Measurements from ENCODE around the gene DMRTB1.

Gene DMRTB1

DNA sequence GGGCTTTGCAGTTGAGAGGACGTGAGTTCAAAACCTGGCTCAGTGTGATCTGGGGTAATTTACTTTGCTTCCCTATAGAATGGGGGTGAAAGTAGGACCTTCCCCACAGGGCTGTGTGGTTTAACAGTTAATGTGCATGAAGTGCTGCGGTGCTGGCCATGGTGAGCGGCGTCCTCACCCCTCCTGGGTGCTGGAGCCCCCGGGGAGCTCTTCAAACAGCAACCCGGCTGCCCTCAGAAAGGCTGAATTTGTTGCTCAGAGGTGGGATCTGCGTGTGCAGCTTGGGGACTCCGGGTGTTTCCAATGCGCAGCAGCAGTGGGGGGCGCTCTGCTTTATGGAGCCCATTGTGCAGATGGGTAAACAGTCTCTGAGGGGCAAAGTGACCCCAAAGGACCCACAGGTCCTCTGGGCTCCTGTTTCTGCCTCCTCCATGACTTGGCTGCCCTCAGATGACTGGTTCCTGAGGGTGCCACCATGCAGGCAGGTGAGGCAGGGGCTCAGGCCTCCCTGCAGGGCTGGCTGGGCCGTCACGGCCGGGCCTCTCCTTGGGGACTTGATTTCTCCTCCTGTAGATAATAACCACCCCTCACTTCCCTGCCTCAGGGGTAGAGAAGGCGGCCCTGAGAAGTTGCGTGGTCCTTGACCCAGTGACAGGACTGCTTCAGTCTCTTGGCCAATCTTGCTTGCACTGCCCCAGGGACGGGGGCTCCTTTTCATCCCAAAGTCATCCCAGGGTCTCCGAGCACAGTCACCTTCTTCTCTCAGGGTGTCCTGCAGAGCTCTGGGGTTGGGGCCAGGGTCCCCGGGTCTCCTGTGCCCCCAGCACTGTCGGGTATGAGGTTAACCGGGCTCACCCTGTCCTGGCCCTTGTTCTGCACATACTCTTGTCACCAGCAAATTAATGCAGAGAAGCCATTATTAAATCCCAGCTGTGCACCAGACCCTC is 40.3 kb downstream of the DMRTB1 start:
- TF ChIP-seq CTCF (IDR thresholded peaks at IDR 0.05), result no peak

- no peak for TF ChIP-seq CTCF (IDR thresholded peaks at IDR 0.05)
These were observed 41.2 kb downstream of the DMRTB1 start for GRCh38 chr1:53500204-53501064.

DNA sequence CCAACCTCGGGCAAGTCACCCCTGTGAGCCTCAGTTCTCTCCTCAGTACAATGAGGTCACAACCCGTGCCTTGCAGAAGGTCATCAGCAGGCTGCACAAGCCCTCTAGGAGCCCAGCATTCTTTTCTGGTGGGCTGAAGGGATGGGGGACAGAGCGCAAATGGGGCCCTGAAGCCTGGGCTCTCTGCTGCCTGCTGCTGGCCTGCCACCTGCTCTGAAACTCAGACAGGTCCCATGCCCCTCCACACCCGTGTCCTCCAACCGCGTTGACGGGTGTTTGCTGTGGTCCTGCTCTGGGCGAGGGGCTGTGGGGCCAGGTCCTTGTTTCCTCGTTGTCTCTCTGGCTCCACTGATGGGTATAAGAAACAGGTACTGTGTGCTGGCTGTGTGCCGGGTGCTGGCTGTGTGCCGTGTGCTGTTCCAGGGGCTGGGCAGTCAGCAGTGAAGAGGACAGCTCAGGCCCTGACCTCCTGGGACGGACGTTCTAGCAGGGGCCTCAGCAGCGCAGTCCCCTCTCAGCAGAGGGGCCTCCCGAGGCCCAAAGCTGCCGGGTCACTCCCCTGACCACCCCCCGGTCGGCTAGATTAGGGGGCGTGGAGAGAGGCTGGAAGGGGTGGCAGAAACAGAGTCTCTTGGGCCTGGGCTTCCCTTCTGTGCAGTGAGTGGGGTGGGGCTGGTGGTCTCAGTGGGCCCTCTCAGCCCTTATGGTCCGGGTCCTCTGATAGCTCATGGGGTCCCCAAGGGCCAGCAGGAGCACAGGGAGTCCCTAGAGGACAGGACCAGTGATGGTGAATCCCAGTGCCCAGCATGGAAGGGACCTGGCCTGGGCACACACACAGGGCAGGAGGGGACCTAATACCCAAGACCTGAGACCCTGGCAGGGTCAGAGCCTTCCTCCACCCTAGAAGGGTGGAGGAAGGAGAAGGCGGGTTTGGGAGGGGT is 42.1 kb downstream of the DMRTB1 start:
- TF ChIP-seq CTCF (IDR thresholded peaks at IDR 0.05), result no peak

DNA sequence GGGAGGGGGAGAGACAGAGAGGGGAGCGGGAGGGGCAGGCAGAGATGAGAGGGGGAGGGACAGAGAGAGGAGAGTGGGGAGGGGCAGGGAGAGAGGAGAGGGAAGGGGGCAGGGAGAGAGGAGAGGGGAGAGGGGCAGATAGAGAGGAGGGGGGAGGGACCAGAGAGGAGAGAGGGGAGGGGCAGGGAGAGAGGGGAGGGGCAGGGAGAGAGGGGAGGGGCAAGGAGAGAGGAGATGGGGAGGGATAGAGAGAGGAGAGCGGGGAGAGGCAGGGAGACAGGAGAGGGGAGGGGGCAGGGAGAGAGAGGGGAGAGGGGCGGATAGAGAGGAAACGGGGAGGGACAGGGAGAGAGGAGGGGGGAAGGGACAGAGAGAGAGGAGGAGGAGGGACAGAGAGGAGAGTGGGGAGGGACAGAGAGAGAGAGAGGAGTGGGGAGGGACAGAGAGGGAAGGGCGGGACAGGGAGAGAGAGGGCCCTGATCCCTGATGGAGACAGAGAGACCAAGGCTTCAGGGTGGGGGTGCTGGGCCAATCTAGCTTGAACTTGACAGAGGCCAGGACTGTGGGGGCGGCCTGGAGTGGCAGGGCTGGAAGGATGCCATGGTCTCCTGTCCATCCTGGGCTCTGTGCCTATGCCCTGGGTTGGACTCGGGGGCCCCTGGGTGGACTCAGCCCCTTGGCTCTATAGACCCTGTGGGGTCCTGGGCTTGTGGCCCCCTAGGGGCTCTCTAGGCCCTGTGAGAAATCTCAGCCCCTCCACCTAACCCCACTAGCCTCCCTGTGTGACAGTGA is 43.6 kb downstream of the DMRTB1 start:
- TF ChIP-seq CTCF (IDR thresholded peaks at IDR 0.05), result no peak

DNA sequence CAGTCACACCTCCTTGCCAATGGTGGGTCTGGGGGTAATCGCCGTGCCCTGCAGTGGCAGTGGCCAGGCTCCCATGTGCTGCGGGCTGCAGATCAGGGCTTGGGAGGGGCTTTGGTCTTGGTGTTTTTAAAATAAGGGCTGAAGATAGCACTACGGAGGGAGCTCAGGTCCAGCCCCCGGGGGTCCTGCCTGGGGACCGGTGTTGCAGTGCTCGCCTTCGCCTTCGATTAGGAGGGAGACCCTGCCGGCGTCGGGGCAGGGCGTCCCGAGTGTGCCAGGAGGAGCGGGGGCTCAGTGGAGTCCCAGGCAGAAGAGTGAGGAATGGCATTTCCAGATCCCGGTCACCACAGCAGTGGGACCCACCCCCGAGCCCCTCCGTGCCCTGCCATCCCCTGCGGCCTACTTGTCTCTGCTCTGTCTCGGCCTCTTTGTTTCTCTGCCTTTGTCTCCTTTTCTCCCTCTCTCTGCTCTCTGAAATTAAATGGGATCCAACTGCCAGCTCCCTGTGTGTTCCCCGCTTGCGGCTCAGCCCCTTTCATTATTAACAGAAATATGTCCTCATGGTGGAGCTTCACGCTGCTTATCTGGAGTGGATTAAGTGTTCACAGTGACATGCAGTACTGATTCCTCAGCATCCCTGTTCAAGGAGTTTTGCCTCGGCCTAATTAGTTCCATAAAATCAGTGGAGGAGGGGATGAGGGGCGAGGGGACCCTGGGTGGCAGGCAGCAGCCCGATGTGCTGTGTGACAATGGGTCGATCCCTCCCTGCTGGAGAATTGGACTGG is 44.4 kb downstream of the DMRTB1 start:
- TF ChIP-seq CTCF (IDR thresholded peaks at IDR 0.05), result no peak

DNA sequence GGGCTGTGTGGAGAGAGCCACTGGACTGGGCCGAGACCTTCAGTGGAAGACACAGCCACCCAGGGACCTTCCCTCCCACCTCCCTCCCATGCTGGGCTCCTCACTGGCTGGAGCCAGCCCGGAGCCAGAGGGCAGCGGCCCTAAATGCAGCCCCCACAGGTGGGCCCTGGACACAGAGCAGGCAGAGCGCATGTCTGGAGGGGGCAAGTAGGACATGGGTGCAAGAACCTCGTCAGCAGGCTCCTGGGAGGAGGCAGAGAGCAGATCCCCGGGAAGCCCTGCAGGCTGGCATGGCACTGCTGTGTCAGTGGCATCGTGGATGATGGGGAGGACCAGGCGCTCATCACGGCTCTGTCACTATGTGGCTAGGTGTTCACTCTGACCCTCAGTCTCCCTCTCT is 45.7 kb downstream of the DMRTB1 start:
- no peak for TF ChIP-seq CTCF (IDR thresholded peaks at IDR 0.05)

Data from LNCAP (cell line).